ENCODE results near the gene DHRS7B. TPM values are rescaled to one million over a fixed set of nuclear protein-coding genes. Genes with fewer than 3 reads are reported as not detected.

The DHRS7B gene
- total and polyA plus RNA-seq, 4 donors = 14.3 to 21.9 (median 18.7) TPM

DNA sequence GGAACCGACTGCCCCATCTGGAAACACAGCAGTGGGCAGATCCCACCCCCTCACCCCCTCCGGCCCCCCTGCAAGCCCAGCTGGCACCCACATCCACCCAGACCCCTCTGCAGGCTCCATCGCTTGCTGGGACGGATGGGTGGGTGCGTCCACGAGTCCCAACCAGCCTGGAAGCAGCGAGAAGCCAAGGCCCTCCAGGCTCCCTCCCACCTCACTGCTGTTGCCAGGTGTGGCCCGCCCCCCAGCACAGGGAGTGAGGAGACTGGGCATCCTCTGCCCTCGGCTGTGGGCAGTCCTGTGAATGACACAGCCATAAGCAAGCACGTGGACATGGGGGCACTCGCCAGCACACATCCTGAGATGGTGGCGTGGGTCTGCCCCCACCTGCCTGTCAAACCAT lies 75.7 kb downstream of the DHRS7B start:
- WGBS = 92% methylated on average over 12 of the region's 12 CpGs

DNA sequence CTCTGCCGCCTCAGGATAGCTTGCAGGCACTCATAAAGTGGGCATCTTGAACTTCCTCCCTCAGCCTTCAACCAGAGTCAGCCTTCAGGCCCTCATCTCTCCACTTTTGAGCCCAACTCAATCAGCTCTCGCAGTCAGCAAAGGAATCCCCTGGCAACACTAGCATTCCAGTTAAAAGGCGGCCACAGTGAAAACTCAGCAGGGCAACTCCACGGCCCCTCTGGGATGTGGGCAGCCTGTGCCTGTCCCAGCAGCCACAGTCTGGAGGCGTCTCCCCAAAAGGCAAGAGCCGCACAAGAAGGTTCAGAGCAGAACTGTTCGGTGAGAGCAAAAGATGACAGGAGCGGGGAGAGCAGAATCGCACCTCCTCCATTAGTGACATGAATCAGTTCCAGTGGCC lies 78.2 kb downstream of the DHRS7B start:
- Histone ChIP-seq H3K4me3 (ENCODE audit: low read depth in 1 of 3, low read length in 3 of 3) (no peak overlapping the region), H3K36me3 (ENCODE audit: control insufficient read depth in 4 of 4, insufficient read depth in 3 of 4, low read depth in 1 of 4, low read length in 3 of 4) (peaks cover 2 to 3% (median 2%) of the 10 kb centered on the region in 4 donors), H3K9me3 (ENCODE audit: control insufficient read depth in 4 of 4, low read length in 3 of 4) (no peaks in the 10 kb centered on the region), H3K27me3 (ENCODE audit: control insufficient read depth in 4 of 4, insufficient read depth in 4 of 4, low read length in 3 of 4) (no peaks in the 10 kb centered on the region), H3K4me1 (ENCODE audit: control insufficient read depth in 4 of 4, insufficient read depth in 4 of 4, low read length in 3 of 4) (peaks cover 0 to 1% (median 0%) of the 10 kb centered on the region in 4 donors), H3K9ac (ENCODE audit: low read depth in 1 of 2, low read length in 2 of 2) (no peak overlapping the region), H3K27ac (ENCODE audit: low read depth in 1 of 2, low read length in 2 of 2) (no peak overlapping the region)
- DNase-seq (ENCODE audit: low spot score) = no peak
- WGBS = 96% methylated on average over 9 of the region's 9 CpGs
- TF ChIP-seq RXRA (IDR thresholded peaks at IDR 0.05) (no peak), TAF1 (conservative IDR thresholded peaks at IDR 0.05) (no peak), FOXA2 (IDR thresholded peaks at IDR 0.05) (no peak), NR2F2 (IDR thresholded peaks at IDR 0.05) (no peak), GABPA (IDR thresholded peaks at IDR 0.05 in 1 of 2, conservative IDR thresholded peaks at IDR 0.05 in 1 of 2) (no peak), JUND (IDR thresholded peaks at IDR 0.05) (no peak), SP1 (IDR thresholded peaks at IDR 0.05) (no peak)
- TF ChIP-seq, protein P1, sequence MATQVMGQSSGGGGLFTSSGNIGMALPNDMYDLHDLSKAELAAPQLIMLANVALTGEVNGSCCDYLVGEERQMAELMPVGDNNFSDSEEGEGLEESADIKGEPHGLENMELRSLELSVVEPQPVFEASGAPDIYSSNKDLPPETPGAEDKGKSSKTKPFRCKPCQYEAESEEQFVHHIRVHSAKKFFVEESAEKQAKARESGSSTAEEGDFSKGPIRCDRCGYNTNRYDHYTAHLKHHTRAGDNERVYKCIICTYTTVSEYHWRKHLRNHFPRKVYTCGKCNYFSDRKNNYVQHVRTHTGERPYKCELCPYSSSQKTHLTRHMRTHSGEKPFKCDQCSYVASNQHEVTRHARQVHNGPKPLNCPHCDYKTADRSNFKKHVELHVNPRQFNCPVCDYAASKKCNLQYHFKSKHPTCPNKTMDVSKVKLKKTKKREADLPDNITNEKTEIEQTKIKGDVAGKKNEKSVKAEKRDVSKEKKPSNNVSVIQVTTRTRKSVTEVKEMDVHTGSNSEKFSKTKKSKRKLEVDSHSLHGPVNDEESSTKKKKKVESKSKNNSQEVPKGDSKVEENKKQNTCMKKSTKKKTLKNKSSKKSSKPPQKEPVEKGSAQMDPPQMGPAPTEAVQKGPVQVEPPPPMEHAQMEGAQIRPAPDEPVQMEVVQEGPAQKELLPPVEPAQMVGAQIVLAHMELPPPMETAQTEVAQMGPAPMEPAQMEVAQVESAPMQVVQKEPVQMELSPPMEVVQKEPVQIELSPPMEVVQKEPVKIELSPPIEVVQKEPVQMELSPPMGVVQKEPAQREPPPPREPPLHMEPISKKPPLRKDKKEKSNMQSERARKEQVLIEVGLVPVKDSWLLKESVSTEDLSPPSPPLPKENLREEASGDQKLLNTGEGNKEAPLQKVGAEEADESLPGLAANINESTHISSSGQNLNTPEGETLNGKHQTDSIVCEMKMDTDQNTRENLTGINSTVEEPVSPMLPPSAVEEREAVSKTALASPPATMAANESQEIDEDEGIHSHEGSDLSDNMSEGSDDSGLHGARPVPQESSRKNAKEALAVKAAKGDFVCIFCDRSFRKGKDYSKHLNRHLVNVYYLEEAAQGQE (IDR thresholded peaks at IDR 0.05) = no peak
- TF ChIP-seq, protein P2, sequence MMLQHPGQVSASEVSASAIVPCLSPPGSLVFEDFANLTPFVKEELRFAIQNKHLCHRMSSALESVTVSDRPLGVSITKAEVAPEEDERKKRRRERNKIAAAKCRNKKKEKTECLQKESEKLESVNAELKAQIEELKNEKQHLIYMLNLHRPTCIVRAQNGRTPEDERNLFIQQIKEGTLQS (IDR thresholded peaks at IDR 0.05) = no peak

More for the DNA sequence above, 75.7 kb downstream of the DHRS7B start:
- Histone ChIP-seq H3K9me3 (ENCODE audit: control insufficient read depth in 4 of 4, low read length in 3 of 4) (no peaks in the 10 kb centered on the region), H3K4me1 (ENCODE audit: control insufficient read depth in 4 of 4, insufficient read depth in 4 of 4, low read length in 3 of 4) (peaks cover 0 to 3% (median 0%) of the 10 kb centered on the region in 4 donors), H3K36me3 (ENCODE audit: control insufficient read depth in 4 of 4, insufficient read depth in 3 of 4, low read depth in 1 of 4, low read length in 3 of 4) (peaks cover 2 to 12% (median 5%) of the 10 kb centered on the region in 4 donors), H3K4me3 (ENCODE audit: low read depth in 1 of 3, low read length in 3 of 3) (no peak overlapping the region), H3K9ac (ENCODE audit: low read depth in 1 of 2, low read length in 2 of 2) (no peak overlapping the region), H3K27me3 (ENCODE audit: control insufficient read depth in 4 of 4, insufficient read depth in 4 of 4, low read length in 3 of 4) (no peaks in the 10 kb centered on the region), H3K27ac (ENCODE audit: low read depth in 1 of 2, low read length in 2 of 2) (no peak overlapping the region)
- DNase-seq (ENCODE audit: low spot score) = no peak
- no peak for TF ChIP-seq HNF4A (conservative IDR thresholded peaks at IDR 0.05)
- TF ChIP-seq JUND (IDR thresholded peaks at IDR 0.05) = no peak
- TF ChIP-seq FOXA2 (IDR thresholded peaks at IDR 0.05) = no peak
- no peak for TF ChIP-seq HNF4G (IDR thresholded peaks at IDR 0.05)
- no peak for TF ChIP-seq RAD21 (IDR thresholded peaks at IDR 0.05)
- TF ChIP-seq, protein P3, sequence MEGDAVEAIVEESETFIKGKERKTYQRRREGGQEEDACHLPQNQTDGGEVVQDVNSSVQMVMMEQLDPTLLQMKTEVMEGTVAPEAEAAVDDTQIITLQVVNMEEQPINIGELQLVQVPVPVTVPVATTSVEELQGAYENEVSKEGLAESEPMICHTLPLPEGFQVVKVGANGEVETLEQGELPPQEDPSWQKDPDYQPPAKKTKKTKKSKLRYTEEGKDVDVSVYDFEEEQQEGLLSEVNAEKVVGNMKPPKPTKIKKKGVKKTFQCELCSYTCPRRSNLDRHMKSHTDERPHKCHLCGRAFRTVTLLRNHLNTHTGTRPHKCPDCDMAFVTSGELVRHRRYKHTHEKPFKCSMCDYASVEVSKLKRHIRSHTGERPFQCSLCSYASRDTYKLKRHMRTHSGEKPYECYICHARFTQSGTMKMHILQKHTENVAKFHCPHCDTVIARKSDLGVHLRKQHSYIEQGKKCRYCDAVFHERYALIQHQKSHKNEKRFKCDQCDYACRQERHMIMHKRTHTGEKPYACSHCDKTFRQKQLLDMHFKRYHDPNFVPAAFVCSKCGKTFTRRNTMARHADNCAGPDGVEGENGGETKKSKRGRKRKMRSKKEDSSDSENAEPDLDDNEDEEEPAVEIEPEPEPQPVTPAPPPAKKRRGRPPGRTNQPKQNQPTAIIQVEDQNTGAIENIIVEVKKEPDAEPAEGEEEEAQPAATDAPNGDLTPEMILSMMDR (IDR thresholded peaks at IDR 0.05; ENCODE audit: low read depth, low read length, missing input control) = no peak
- TF ChIP-seq, protein P1 (IDR thresholded peaks at IDR 0.05) = no peak
- TF ChIP-seq, protein P2 (IDR thresholded peaks at IDR 0.05) = no peak
- no peak for TF ChIP-seq TAF1 (conservative IDR thresholded peaks at IDR 0.05)
- no peak for TF ChIP-seq YY1 (IDR thresholded peaks at IDR 0.05)
- TF ChIP-seq, protein P4, sequence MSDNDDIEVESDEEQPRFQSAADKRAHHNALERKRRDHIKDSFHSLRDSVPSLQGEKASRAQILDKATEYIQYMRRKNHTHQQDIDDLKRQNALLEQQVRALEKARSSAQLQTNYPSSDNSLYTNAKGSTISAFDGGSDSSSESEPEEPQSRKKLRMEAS (IDR thresholded peaks at IDR 0.05) = no peak
- TF ChIP-seq SP1 (IDR thresholded peaks at IDR 0.05) = no peak
- TF ChIP-seq EGR1 (IDR thresholded peaks at IDR 0.05; ENCODE audit: low read depth in 2 of 2) = no peak
- TF ChIP-seq, protein P5, sequence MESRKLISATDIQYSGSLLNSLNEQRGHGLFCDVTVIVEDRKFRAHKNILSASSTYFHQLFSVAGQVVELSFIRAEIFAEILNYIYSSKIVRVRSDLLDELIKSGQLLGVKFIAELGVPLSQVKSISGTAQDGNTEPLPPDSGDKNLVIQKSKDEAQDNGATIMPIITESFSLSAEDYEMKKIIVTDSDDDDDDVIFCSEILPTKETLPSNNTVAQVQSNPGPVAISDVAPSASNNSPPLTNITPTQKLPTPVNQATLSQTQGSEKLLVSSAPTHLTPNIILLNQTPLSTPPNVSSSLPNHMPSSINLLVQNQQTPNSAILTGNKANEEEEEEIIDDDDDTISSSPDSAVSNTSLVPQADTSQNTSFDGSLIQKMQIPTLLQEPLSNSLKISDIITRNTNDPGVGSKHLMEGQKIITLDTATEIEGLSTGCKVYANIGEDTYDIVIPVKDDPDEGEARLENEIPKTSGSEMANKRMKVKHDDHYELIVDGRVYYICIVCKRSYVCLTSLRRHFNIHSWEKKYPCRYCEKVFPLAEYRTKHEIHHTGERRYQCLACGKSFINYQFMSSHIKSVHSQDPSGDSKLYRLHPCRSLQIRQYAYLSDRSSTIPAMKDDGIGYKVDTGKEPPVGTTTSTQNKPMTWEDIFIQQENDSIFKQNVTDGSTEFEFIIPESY (IDR thresholded peaks at IDR 0.05) = no peak
- no peak for TF ChIP-seq FOXA1 (IDR thresholded peaks at IDR 0.05)
- no peak for TF ChIP-seq RXRA (IDR thresholded peaks at IDR 0.05)

Data from liver (tissue), 9 donors.